RWPE1 (cell line): ENCODE results near the gene ZNF860.

Experiments used
- CTCF ChIA-PET: fragments of 350-600 bp; sonication (Branson Sonifier 250); formaldehyde crosslinking; extraction: SDS; loops from one replicate; lab custom pipeline; 2021; lab: Yijun Ruan, JAX
- POLR2A ChIA-PET: fragments of 400-600 bp; formaldehyde crosslinking; extraction: SDS; loops from one replicate; lab custom pipeline; 2020; ENCODE audit warnings: antibody characterized with exemption; ENCODE audit not compliant: low non-redundant PET; lab: Yijun Ruan, JAX
- DNase-seq: peaks from one replicate; pipeline ENCODE4 v3.0.0; 2012; ENCODE audit warnings: low spot score
- H3K27ac ChIP-seq: fragments of 450-650 bp; 2 replicates; pipeline ENCODE4 v1.5.1; 2017
- CTCF ChIP-seq: fragments of 450-650 bp; conservative IDR thresholded peaks from 2 replicates; pipeline ENCODE4 v1.5.1; 2017; ENCODE audit warnings: low read depth, mild to moderate bottlenecking

ZNF860 gene

GRCh38 chr3:31948280-31948679 is 33.3 kb upstream of the ZNF860 start:
- no peak for TF ChIP-seq CTCF
- CTCF ChIA-PET, result no interaction called here
- POLR2A ChIA-PET, result no interaction called here
- no peak for DNase-seq
- no peak overlapping the region for H3K27ac ChIP-seq

GRCh38 chr3:31952205-31952604 is 29.3 kb upstream of the ZNF860 start:
- no peak for TF ChIP-seq CTCF
- no peak overlapping the region for H3K27ac ChIP-seq
- DNase-seq, result no peak
- ChIA-PET CTCF (interaction anchor here (0.6 kb wide), 1 partner anchor 14 kb away, joined by 3 read pairs; no protein-coding TSS in a partner anchor), POLR2A (no interaction called here)

GRCh38 chr3:31953091-31953490 is 28.5 kb upstream of the ZNF860 start:
- ChIA-PET CTCF (no interaction called here), POLR2A (no interaction called here)
- no peak overlapping the region for H3K27ac ChIP-seq
- DNase-seq, result no peak
- no peak for TF ChIP-seq CTCF

GRCh38 chr3:31953636-31954035 is 27.9 kb upstream of the ZNF860 start:
- CTCF ChIA-PET, result no interaction called here
- POLR2A ChIA-PET, result no interaction called here
- TF ChIP-seq CTCF, result no peak
- no peak for DNase-seq
- no peak overlapping the region for H3K27ac ChIP-seq

GRCh38 chr3:31955581-31955980 is 26.0 kb upstream of the ZNF860 start:
- no peak overlapping the region for H3K27ac ChIP-seq
- no peak for DNase-seq
- CTCF ChIA-PET, result no interaction called here
- no peak for TF ChIP-seq CTCF
- POLR2A ChIA-PET, result no interaction called here

GRCh38 chr3:31957106-31957505 is 24.4 kb upstream of the ZNF860 start:
- no peak for DNase-seq
- H3K27ac ChIP-seq, result no peak overlapping the region
- POLR2A ChIA-PET, result no interaction called here
- no peak for TF ChIP-seq CTCF
- CTCF ChIA-PET, result no interaction called here

- no peak overlapping the region for H3K27ac ChIP-seq
- POLR2A ChIA-PET, result no interaction called here
These were observed 22.8 kb upstream of the ZNF860 start for GRCh38 chr3:31958701-31959152.

More at GRCh38 chr3:31958701-31959152, 22.8 kb upstream of the ZNF860 start:
- CTCF ChIA-PET, result no interaction called here
- TF ChIP-seq CTCF, result no peak
- DNase-seq, result no peak
